Endothelial cell of umbilical vein (primary cell): ENCODE data around the gene KIAA1549. TPM values are rescaled to one million over a fixed set of nuclear protein-coding genes. Genes with fewer than 3 reads are reported as not detected.

Source experiments
- BruUV-seq: library from RNA; stranded (reverse); fragments of 400-500 nt; replicated peaks from 2 replicates; lab custom pipeline; 2021; lab: Mats Ljungman, UMichigan
- CTCF ChIA-PET: fragments of 300-600, 350-600 bp; sonication (Branson Sonifier 250); formaldehyde crosslinking; loops from one replicate; lab custom pipeline; 2021; ENCODE audit warnings: antibody characterized with exemption, inconsistent platforms; lab: Charles Lee
- POLR2A ChIA-PET: fragments of 300-600, 350-600 bp; sonication (Branson Sonifier 250); formaldehyde crosslinking; loops from one replicate; lab custom pipeline; 2021; ENCODE audit warnings: antibody characterized with exemption, inconsistent platforms; lab: Charles Lee
- DNase-seq: peaks from one replicate; pipeline ENCODE4 v3.0.0-alpha.2; 2011; ENCODE audit warnings: low read depth, low spot score
- FAIRE-seq: peaks from 2 replicates; lab custom pipeline; 2011; peaks lifted over from hg19 to GRCh38; lab: Jason Lieb, UNC
- H2AFZ ChIP-seq: 2 replicates; pipeline ENCODE4 v1.6.0; 2012; ENCODE audit warnings: low read depth, low read length, control low read depth, inconsistent platforms
- H3K27ac ChIP-seq: 2 replicates; pipeline ENCODE4 v1.5.1; 2011; ENCODE audit warnings: low read depth, mild to moderate bottlenecking, control low read depth, low read length, moderate library complexity; ENCODE audit not compliant: insufficient read depth
- H3K27me3 ChIP-seq, 2 experiments: 2 replicates each; pipeline versions ENCODE4 v1.6.0 to v1.6.1; 2011; ENCODE audit warnings: low read length in 2 of 2, mixed read lengths in 1 of 2; ENCODE audit not compliant: control insufficient read depth in 2 of 2, insufficient read depth in 2 of 2
- H3K36me3 ChIP-seq, 2 experiments: 2 replicates in 1 of 2; 3 replicates in 1 of 2; pipeline ENCODE4 v1.5.1; 2011; ENCODE audit warnings: low read length in 2 of 2, mild to moderate bottlenecking in 1 of 2, moderate library complexity in 1 of 2; ENCODE audit not compliant: control insufficient read depth in 2 of 2, insufficient read depth in 2 of 2; ENCODE audit errors: extremely low read depth in 1 of 2
- H3K4me1 ChIP-seq: 3 replicates; pipeline ENCODE4 v1.5.1; 2011; ENCODE audit warnings: mild to moderate bottlenecking, low read length; ENCODE audit not compliant: control insufficient read depth, insufficient read depth; ENCODE audit errors: extremely low read depth
- H3K4me2 ChIP-seq: 2 replicates; pipeline ENCODE4 v1.6.1; 2011; ENCODE audit warnings: low read length, control low read depth, mixed read lengths; ENCODE audit not compliant: insufficient read depth
- H3K4me3 ChIP-seq, 3 experiments: fragments of 200-600 bp in 1 of 3; sonication (generic), shearing (Covaris generic) in 1 of 3; replicated peaks in 1 of 3; 2 replicates each; pipeline ENCODE4 v1.5.1; 2011 to 2016; ENCODE audit warnings: control low read depth in 3 of 3, low read length in 3 of 3, mild to moderate bottlenecking in 2 of 3, inconsistent platforms in 1 of 3, low read depth in 1 of 3, moderate library complexity in 1 of 3; ENCODE audit not compliant: insufficient read depth in 1 of 3
- H3K79me2 ChIP-seq: 2 replicates; pipeline ENCODE4 v1.6.0; 2012; ENCODE audit warnings: low read length, inconsistent platforms; ENCODE audit not compliant: control insufficient read depth, insufficient read depth
- H3K9ac ChIP-seq: replicated peaks from 2 replicates; pipeline ENCODE3; 2011; ENCODE audit warnings: low read length, control low read depth; ENCODE audit not compliant: insufficient read depth; ENCODE audit errors: extremely low read depth
- H3K9me1 ChIP-seq: replicated peaks from 3 replicates; pipeline ENCODE4 v1.6.0; 2011; ENCODE audit warnings: mild to moderate bottlenecking, low read length; ENCODE audit not compliant: control insufficient read depth, insufficient read depth; ENCODE audit errors: extremely low read depth
- H3K9me3 ChIP-seq: replicated peaks from 2 replicates; pipeline ENCODE4 v1.5.1; 2012; ENCODE audit warnings: low read length, inconsistent platforms; ENCODE audit not compliant: control insufficient read depth, insufficient read depth
- H4K20me1 ChIP-seq: replicated peaks from 2 replicates; pipeline ENCODE3; 2011; ENCODE audit warnings: mild to moderate bottlenecking, low read length; ENCODE audit not compliant: control insufficient read depth, insufficient read depth; ENCODE audit errors: extremely low read depth
- CTCF ChIP-seq, 2 donors: IDR thresholded peaks; 1 replicate in 1 of 2; 2 replicates in 1 of 2; pipeline ENCODE4 v1.5.1; 2011; ENCODE audit warnings: low read length in 2 of 2, mild to moderate bottlenecking in 2 of 2, moderate library complexity in 2 of 2, control low read depth in 1 of 2, inconsistent platforms in 1 of 2, low read depth in 1 of 2; ENCODE audit not compliant: insufficient read depth in 1 of 2; ENCODE audit errors: extremely low read depth in 1 of 2
- EZH2 ChIP-seq: IDR thresholded peaks from 2 replicates; pipeline ENCODE4 v1.6.1; 2012; ENCODE audit warnings: borderline replicate concordance, low read depth, mild to moderate bottlenecking, moderate library complexity, low read length, inconsistent platforms; ENCODE audit not compliant: severe bottlenecking
- FOS ChIP-seq: IDR thresholded peaks from 2 replicates; pipeline ENCODE4 v1.6.1; 2011; ENCODE audit warnings: mild to moderate bottlenecking, low read length, moderate library complexity, borderline replicate concordance; ENCODE audit not compliant: insufficient read depth
- JUN ChIP-seq: IDR thresholded peaks from 2 replicates; pipeline ENCODE4 v1.6.1; 2011; ENCODE audit warnings: borderline replicate concordance, low read depth; ENCODE audit not compliant: insufficient read length, insufficient read depth
- POLR2A ChIP-seq: IDR thresholded peaks from 2 replicates; pipeline ENCODE4 v1.6.1; 2012; ENCODE audit warnings: low read depth, mild to moderate bottlenecking, control low read depth, low read length
- POLR2AphosphoS5 ChIP-seq: IDR thresholded peaks from 2 replicates; pipeline ENCODE4 v1.6.1; 2012; ENCODE audit warnings: low read depth, mild to moderate bottlenecking, control low read depth, low read length, moderate library complexity; ENCODE audit not compliant: insufficient read depth
- dilution Hi-C: fragments of 300-500 bp; cut with MboI; formaldehyde crosslinking; loops from one replicate; pipeline ENCODE4 v1.15.0; 2019; ENCODE audit warnings: low sequenced_read_pairs; ENCODE audit not compliant: extremely low pct_ligation_motif_present
- intact Hi-C: fragments of 100-400 bp; cut with micrococcal nuclease; formaldehyde crosslinking; loops from one replicate; pipeline ENCODE4 v1.10.0; 2022
- polyA plus RNA-seq, 4 experiments: library from polyadenylated mRNA; depleted of rRNA in 3 of 4; stranded (reverse) in 3 of 4; unstranded in 1 of 4; fragments of >200 nt; gene quantifications; 2 replicates each; pipeline versions ENCODE4 v1.2.1 to v1.2.3, GENCODE V29; 2011 to 2012; ENCODE audit warnings: missing spikeins in 1 of 4
- total RNA-seq: library from RNA; stranded (reverse); gene quantifications from 2 replicates; pipeline ENCODE4 v1.2.3, GENCODE V29; 2021

KIAA1549 gene
- total and polyA plus RNA-seq, 2 donors (not counting 3 experiments of a cell fraction or from before 2014, with no cell fraction given) = 4.6 to 10.9 TPM

GRCh38 chr7:138886501-138886917 is 94.7 kb downstream of the KIAA1549 start:
- no peaks in the 10 kb centered on the region for H3K9me3 ChIP-seq
- BruUV-seq = no TSS peak
- no peaks in the 10 kb centered on the region for H3K36me3 ChIP-seq
- no peak overlapping the region for H3K4me3 ChIP-seq
- no peaks in the 10 kb centered on the region for H3K79me2 ChIP-seq
- no peaks in the 10 kb centered on the region for H4K20me1 ChIP-seq
- CTCF ChIA-PET = interaction anchor here (0.6 to 2.8 kb wide), 75 partner anchors 8 to 1755 kb away, joined by 3 to 117 read pairs (median 4); partner anchors contain the start of genes KIAA1549 and ZC3HAV1L
- no peaks in the 10 kb centered on the region for H3K9me1 ChIP-seq
- dilution Hi-C loops (no loop called here), intact Hi-C loops (loop anchor here (1.0 to 5.0 kb wide), 7 partner anchors 49 to 346 kb away; partner anchors contain the start of genes KIAA1549, UBN2, ZC3HAV1 and ZC3HAV1L)
- peak; percentile 45 to 52 for TF ChIP-seq CTCF (IDR thresholded peaks at IDR 0.05; ENCODE audit: extremely low read depth in 1 of 2, insufficient read depth in 1 of 2, low read depth in 1 of 2, low read length in 2 of 2)
- no peak for TF ChIP-seq JUN
- POLR2A ChIA-PET = interaction anchor here (0.7 kb wide), 1 partner anchor 188 kb away, joined by 3 read pairs; no protein-coding TSS in a partner anchor
- FAIRE-seq = peak; percentile 90
- H3K27ac ChIP-seq = no peak overlapping the region
- no peak overlapping the region for H3K9ac ChIP-seq
- no peaks in the 10 kb centered on the region for H3K4me1 ChIP-seq
- H3K4me2 ChIP-seq = no peak overlapping the region
- no peak overlapping the region for H2AFZ ChIP-seq
- peak; percentile 84 for DNase-seq
- no peaks in the 10 kb centered on the region for H3K27me3 ChIP-seq

GRCh38 chr7:138885383-138886147 is 95.6 kb downstream of the KIAA1549 start:
- ChIA-PET POLR2A (no interaction called here), CTCF (interaction anchor here (0.6 to 2.8 kb wide), 45 partner anchors 9 to 724 kb away, joined by 3 to 117 read pairs (median 6); partner anchors contain the start of gene KIAA1549)
- Histone ChIP-seq H3K27ac (no peak overlapping the region), H2AFZ (no peak overlapping the region), H3K4me1 (no peaks in the 10 kb centered on the region), H3K27me3 (no peaks in the 10 kb centered on the region), H3K9me3 (no peaks in the 10 kb centered on the region), H3K9me1 (no peaks in the 10 kb centered on the region), H3K79me2 (no peaks in the 10 kb centered on the region), H4K20me1 (no peaks in the 10 kb centered on the region), H3K36me3 (peaks cover 0 to 2% of the 10 kb centered on the region in 2 experiments), H3K9ac (no peak overlapping the region), H3K4me2 (no peak overlapping the region), H3K4me3 (no peak overlapping the region)
- intact Hi-C loops (loop anchor here (1.0 to 5.0 kb wide), 7 partner anchors 50 to 347 kb away; partner anchors contain the start of genes KIAA1549, UBN2, ZC3HAV1 and ZC3HAV1L), dilution Hi-C loops (no loop called here)
- DNase-seq = no peak
- TF ChIP-seq POLR2AphosphoS5 = no peak
- TF ChIP-seq FOS = no peak
- peak; percentile 3 to 4 for TF ChIP-seq CTCF (IDR thresholded peaks at IDR 0.05; ENCODE audit: extremely low read depth in 1 of 2, insufficient read depth in 1 of 2, low read depth in 1 of 2, low read length in 2 of 2)
- TF ChIP-seq POLR2A = no peak
- TF ChIP-seq EZH2 = no peak
- no TSS peak for BruUV-seq
- no peak for FAIRE-seq
